ENCODE measurements around the gene LMO1.

GRCh38 chr11:8258784-8259183, 4.9 kb downstream of the LMO1 start:
- no peak for TF ChIP-seq POLR2A (IDR thresholded peaks at IDR 0.05)
- TF ChIP-seq, protein P1, sequence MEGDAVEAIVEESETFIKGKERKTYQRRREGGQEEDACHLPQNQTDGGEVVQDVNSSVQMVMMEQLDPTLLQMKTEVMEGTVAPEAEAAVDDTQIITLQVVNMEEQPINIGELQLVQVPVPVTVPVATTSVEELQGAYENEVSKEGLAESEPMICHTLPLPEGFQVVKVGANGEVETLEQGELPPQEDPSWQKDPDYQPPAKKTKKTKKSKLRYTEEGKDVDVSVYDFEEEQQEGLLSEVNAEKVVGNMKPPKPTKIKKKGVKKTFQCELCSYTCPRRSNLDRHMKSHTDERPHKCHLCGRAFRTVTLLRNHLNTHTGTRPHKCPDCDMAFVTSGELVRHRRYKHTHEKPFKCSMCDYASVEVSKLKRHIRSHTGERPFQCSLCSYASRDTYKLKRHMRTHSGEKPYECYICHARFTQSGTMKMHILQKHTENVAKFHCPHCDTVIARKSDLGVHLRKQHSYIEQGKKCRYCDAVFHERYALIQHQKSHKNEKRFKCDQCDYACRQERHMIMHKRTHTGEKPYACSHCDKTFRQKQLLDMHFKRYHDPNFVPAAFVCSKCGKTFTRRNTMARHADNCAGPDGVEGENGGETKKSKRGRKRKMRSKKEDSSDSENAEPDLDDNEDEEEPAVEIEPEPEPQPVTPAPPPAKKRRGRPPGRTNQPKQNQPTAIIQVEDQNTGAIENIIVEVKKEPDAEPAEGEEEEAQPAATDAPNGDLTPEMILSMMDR (IDR thresholded peaks at IDR 0.05) = no peak

All from testis (tissue), 2 donors.